ENCODE data around the gene UBTD2. TPM values are rescaled to one million over a fixed set of nuclear protein-coding genes. Genes with fewer than 3 reads are reported as not detected.
"Not testable (repeated sequence)": the region's sequence is repeated elsewhere in the genome, so short reads cannot be mapped to it uniquely, and the experiment has no call there.

UBTD2 gene, protein sequence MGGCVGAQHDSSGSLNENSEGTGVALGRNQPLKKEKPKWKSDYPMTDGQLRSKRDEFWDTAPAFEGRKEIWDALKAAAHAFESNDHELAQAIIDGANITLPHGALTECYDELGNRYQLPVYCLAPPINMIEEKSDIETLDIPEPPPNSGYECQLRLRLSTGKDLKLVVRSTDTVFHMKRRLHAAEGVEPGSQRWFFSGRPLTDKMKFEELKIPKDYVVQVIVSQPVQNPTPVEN
- total RNA-seq = 10 to 100 TPM in 3 of 7 donors, 1 to 10 TPM in 4; 7.8 to 13.9 (median 9.8) TPM
- 1 to 10 TPM; 4.9 to 7.4 (median 5.1) TPM for polyA plus RNA-seq
- long read RNA-seq, donor 1, transcript UBTD2-201 (3 exons, 3,301 nt) = major isoform, 10 of 10 reads
- long read RNA-seq, donor 1, partial matches to known transcripts = 0 of 10 reads
- long read RNA-seq, donor 1, other reads (novel, unspliced or antisense) = 0 of 10 reads
- long read RNA-seq, donor 2, transcript UBTD2-201 (3 exons, 3,301 nt) = major isoform, 11 of 11 reads
- long read RNA-seq, donor 2, partial matches to known transcripts = 0 of 11 reads
- long read RNA-seq, donor 2, other reads (novel, unspliced or antisense) = 0 of 11 reads

- H3K4me3 ChIP-seq = peak within 1 kb of the TSS; percentile 65 to 97 (median 86)
- WGBS, 5 donors = 0 to 1% (median 1%) methylated on average over 38 to 87 of the region's 87 CpGs
- intact Hi-C loops (cut with DNase I; ENCODE audit: low total_unique reads) = loop anchor here (10.0 kb wide), 1 partner anchor 88 kb away; the partner anchor contains the start of gene EFCAB9
- DNase-seq = peak; percentile 96
- H3K4me1 ChIP-seq = peaks cover 14 to 39% (median 26%) of the 10 kb centered on the region in 6 donors
- H3K36me3 ChIP-seq = no peaks in the 10 kb centered on the region
- no peaks in the 10 kb centered on the region for H3K27me3 ChIP-seq (replicated peaks in 1 of 7)
- H3K27ac ChIP-seq = peak within 1 kb of the TSS; percentile 64 to 95 (median 84)
- no peak for TF ChIP-seq POLR2A (IDR thresholded peaks at IDR 0.05)
- TF ChIP-seq POLR2AphosphoS5 (IDR thresholded peaks at IDR 0.05) = peak; percentile 28 to 56 (median 37)
- TF ChIP-seq CTCF (IDR thresholded peaks at IDR 0.05 in 8 of 11, conservative IDR thresholded peaks at IDR 0.05 in 3 of 11) = peak in 10 of 11 experiments; percentile 4 to 72 (median 48)
- no peaks in the 10 kb centered on the region for H3K9me3 ChIP-seq
Measured at GRCh38 chr5:172283020-172283861, at the start of gene UBTD2. Gene UBTD2 (minus strand): TSS chr5:172283764. CDS start chr5:172283665, 99 bp downstream.

DNA sequence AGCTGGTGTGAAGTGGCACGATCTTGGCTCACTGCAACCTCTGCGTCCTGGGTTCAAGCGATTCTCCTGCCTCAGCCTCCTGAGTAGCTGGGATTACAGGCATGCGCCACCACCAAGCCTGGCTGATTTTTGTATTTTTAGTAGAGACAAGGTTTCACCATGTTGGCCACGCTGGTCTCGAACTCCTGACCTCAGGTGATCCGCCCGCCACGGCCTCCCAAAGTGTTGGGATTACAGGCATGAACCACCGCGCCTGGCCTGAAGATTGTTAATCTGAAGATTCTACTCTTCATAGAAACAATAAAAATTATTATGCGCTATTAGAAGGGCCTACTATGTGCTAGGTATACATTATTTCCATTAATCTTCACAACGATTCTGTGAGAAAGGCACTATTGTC is 43.3 kb upstream of the UBTD2 start:
- H3K9me3 ChIP-seq; H3K4me3 ChIP-seq; H3K4me1 ChIP-seq; H3K27ac ChIP-seq; intact Hi-C loops (cut with DNase I; ENCODE audit: low total_unique reads); H3K36me3 ChIP-seq; DNase-seq; H3K27me3 ChIP-seq (replicated peaks in 1 of 7): not testable (repeated sequence)
- 84 to 95% (median 90%) methylated on average over 12 to 13 of the region's 13 CpGs for WGBS, 5 donors

- no peak for DNase-seq
Measured at GRCh38 chr5:172325452-172325851, 41.9 kb upstream of the UBTD2 start.

More at GRCh38 chr5:172325452-172325851, 41.9 kb upstream of the UBTD2 start:
- no peaks in the 10 kb centered on the region for H3K36me3 ChIP-seq
- no peak overlapping the region for H3K4me3 ChIP-seq
- H3K4me1 ChIP-seq = peaks cover 0 to 8% (median 0%) of the 10 kb centered on the region in 6 donors
- TF ChIP-seq POLR2A (IDR thresholded peaks at IDR 0.05) = no peak
- TF ChIP-seq POLR2AphosphoS5 (IDR thresholded peaks at IDR 0.05) = no peak
- TF ChIP-seq CTCF (IDR thresholded peaks at IDR 0.05 in 8 of 11, conservative IDR thresholded peaks at IDR 0.05 in 3 of 11) = no peak
- H3K27ac ChIP-seq = no peak overlapping the region
- intact Hi-C loops (cut with DNase I; ENCODE audit: low total_unique reads) = no loop called here
- WGBS, 5 donors = 87 to 95% (median 90%) methylated on average over 9 of the region's 9 CpGs
- no peaks in the 10 kb centered on the region for H3K9me3 ChIP-seq
- H3K27me3 ChIP-seq (replicated peaks in 1 of 7) = no peaks in the 10 kb centered on the region
